Astrocyte (in vitro differentiated cells and primary cell): ENCODE measurements around the gene ANO8. TPM values are rescaled to one million over a fixed set of nuclear protein-coding genes. Genes with fewer than 3 reads are reported as not detected.

Experiments used
- DNase-seq: peaks from one replicate; pipeline ENCODE4 v3.0.0-alpha.2; 2010; ENCODE audit warnings: low read depth
- FAIRE-seq: peaks from 2 replicates; lab custom pipeline; 2011; peaks lifted over from hg19 to GRCh38; lab: Jason Lieb, UNC
- H2AFZ ChIP-seq: 2 replicates; pipeline ENCODE4 v1.6.0; 2012; ENCODE audit warnings: low read depth, low read length, inconsistent platforms
- H3K27ac ChIP-seq: 2 replicates; pipeline ENCODE4 v1.5.1; 2011; ENCODE audit warnings: low read depth, low read length, inconsistent platforms
- H3K27me3 ChIP-seq: 2 replicates; pipeline ENCODE4 v1.6.0; 2011; ENCODE audit warnings: low read length, inconsistent platforms; ENCODE audit not compliant: insufficient read depth
- H3K36me3 ChIP-seq: 2 replicates; pipeline ENCODE4 v1.5.1; 2011; ENCODE audit warnings: low read length, inconsistent platforms; ENCODE audit not compliant: insufficient read depth
- H3K4me1 ChIP-seq: 2 replicates; pipeline ENCODE4 v1.5.1; 2011; ENCODE audit warnings: low read length, inconsistent platforms; ENCODE audit not compliant: insufficient read depth
- H3K4me2 ChIP-seq: 2 replicates; pipeline ENCODE4 v1.6.0; 2012; ENCODE audit warnings: low read length, inconsistent platforms
- H3K4me3 ChIP-seq: 2 replicates; pipeline ENCODE4 v1.5.1; 2011; ENCODE audit warnings: low read depth, mild to moderate bottlenecking, low read length, inconsistent platforms; ENCODE audit not compliant: insufficient read depth
- H3K79me2 ChIP-seq: 2 replicates; pipeline ENCODE4 v1.6.0; 2012; ENCODE audit warnings: mild to moderate bottlenecking, low read length, inconsistent platforms; ENCODE audit not compliant: insufficient read depth
- H3K9ac ChIP-seq: 2 replicates; pipeline ENCODE4 v1.6.0; 2012; ENCODE audit warnings: mild to moderate bottlenecking, low read length, inconsistent platforms
- H3K9me3 ChIP-seq: 2 replicates; pipeline ENCODE4 v1.5.1; 2012; ENCODE audit warnings: low read depth, mild to moderate bottlenecking, low read length, inconsistent platforms; ENCODE audit not compliant: insufficient read depth
- H4K20me1 ChIP-seq: 2 replicates; pipeline ENCODE4 v1.6.0; 2012; ENCODE audit warnings: low read length, inconsistent platforms; ENCODE audit not compliant: insufficient read depth
- H3K27ac Mint-ChIP-seq: one replicate; pipeline ENCODE4 v1.8.0; 2021; ENCODE audit warnings: mild to moderate bottlenecking, mixed read lengths; ENCODE audit not compliant: unreplicated experiment
- H3K27me3 Mint-ChIP-seq: one replicate; pipeline ENCODE4 v1.8.0; 2021; ENCODE audit warnings: low read depth, mixed read lengths; ENCODE audit not compliant: unreplicated experiment
- H3K36me3 Mint-ChIP-seq: one replicate; pipeline ENCODE4 v1.8.0; 2021; ENCODE audit warnings: low read depth, mixed read lengths; ENCODE audit not compliant: unreplicated experiment
- H3K4me1 Mint-ChIP-seq: one replicate; pipeline ENCODE4 v1.8.0; 2021; ENCODE audit warnings: low read depth, mixed read lengths; ENCODE audit not compliant: unreplicated experiment
- H3K4me3 Mint-ChIP-seq: one replicate; pipeline ENCODE4 v1.8.0; 2021; ENCODE audit warnings: mild to moderate bottlenecking, moderate library complexity, mixed read lengths; ENCODE audit not compliant: unreplicated experiment
- H3K9me3 Mint-ChIP-seq: one replicate; pipeline ENCODE4 v1.8.0; 2021; ENCODE audit warnings: mild to moderate bottlenecking, mixed read lengths; ENCODE audit not compliant: unreplicated experiment
- EZH2 ChIP-seq: IDR thresholded peaks from 2 replicates; pipeline ENCODE4 v1.6.1; 2012; ENCODE audit warnings: mild to moderate bottlenecking, low read length, inconsistent platforms; ENCODE audit not compliant: insufficient read depth
- total RNA-seq: library from RNA; stranded (reverse); gene quantifications from 2 replicates; pipeline ENCODE4 v1.2.1, GENCODE V29; 2021
- TF ChIP-seq, protein P1 (sequence below): IDR thresholded peaks from 2 replicates; pipeline ENCODE4 v1.5.1; 2011; ENCODE audit warnings: low read depth, mild to moderate bottlenecking, inconsistent platforms, low read length, moderate library complexity; ENCODE audit not compliant: insufficient read depth

ANO8 gene
- total RNA-seq, 1 donor from 2014 or later, result 8.1 TPM

GRCh38 chr19:17340871-17341357 lies 6.3 kb upstream of the ANO8 start:
- Histone ChIP-seq H3K36me3 (no peaks in the 10 kb centered on the region), H4K20me1 (no peaks in the 10 kb centered on the region), H3K79me2 (peaks cover 13% of the 10 kb centered on the region), H3K4me2 (no peak overlapping the region), H3K9me3 (no peaks in the 10 kb centered on the region), H3K4me1 (peaks cover 11% of the 10 kb centered on the region), H3K27me3 (no peaks in the 10 kb centered on the region), H3K9ac (no peak overlapping the region), H3K4me3 (no peak overlapping the region), H3K27ac (no peak overlapping the region), H2AFZ (no peak overlapping the region)
- H3K27ac Mint-ChIP-seq, result no peak overlapping the region
- no peaks in the 10 kb centered on the region for H3K4me1 Mint-ChIP-seq
- H3K4me3 Mint-ChIP-seq, result no peak overlapping the region
- no peaks in the 10 kb centered on the region for H3K27me3 Mint-ChIP-seq
- no peak for TF ChIP-seq EZH2
- TF ChIP-seq, protein P1, sequence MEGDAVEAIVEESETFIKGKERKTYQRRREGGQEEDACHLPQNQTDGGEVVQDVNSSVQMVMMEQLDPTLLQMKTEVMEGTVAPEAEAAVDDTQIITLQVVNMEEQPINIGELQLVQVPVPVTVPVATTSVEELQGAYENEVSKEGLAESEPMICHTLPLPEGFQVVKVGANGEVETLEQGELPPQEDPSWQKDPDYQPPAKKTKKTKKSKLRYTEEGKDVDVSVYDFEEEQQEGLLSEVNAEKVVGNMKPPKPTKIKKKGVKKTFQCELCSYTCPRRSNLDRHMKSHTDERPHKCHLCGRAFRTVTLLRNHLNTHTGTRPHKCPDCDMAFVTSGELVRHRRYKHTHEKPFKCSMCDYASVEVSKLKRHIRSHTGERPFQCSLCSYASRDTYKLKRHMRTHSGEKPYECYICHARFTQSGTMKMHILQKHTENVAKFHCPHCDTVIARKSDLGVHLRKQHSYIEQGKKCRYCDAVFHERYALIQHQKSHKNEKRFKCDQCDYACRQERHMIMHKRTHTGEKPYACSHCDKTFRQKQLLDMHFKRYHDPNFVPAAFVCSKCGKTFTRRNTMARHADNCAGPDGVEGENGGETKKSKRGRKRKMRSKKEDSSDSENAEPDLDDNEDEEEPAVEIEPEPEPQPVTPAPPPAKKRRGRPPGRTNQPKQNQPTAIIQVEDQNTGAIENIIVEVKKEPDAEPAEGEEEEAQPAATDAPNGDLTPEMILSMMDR, result no peak
- DNase-seq, result no peak
- no peak for FAIRE-seq
- no peaks in the 10 kb centered on the region for H3K9me3 Mint-ChIP-seq
- no peaks in the 10 kb centered on the region for H3K36me3 Mint-ChIP-seq

DNA sequence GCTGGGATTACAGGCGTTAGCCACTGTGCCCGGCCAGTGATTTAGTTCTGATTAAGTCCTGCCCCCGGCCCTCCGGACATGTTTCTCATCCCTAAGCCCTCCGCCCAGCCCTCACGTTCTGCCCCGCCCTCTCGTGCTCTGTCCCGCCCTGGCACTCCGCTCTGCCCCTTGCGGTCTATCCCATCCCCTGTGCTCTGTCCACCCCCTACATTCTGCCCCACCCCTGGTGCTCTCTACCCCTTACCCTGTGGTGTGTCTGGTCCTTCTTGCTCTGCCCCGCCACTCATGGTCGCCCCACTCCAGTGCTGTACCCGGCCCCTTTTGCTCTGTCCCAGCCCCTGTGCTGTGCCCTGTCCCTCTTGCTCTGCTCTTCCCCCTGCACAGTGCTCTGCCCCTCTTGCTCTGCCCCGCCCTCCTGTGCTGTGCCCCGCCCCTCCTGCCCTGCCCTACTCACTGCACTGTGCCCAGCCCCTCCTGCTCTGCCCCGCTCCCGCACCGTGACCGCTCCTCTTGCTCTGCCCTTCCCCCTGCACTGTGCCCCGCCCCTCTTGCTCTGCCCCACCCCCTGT lies 5.7 kb upstream of the ANO8 start:
- no peak for FAIRE-seq
- no peak overlapping the region for H3K4me3 Mint-ChIP-seq

More for the DNA sequence above, 5.7 kb upstream of the ANO8 start:
- no peak overlapping the region for H3K4me2 ChIP-seq
- no peak for DNase-seq
- no peak overlapping the region for H3K9ac ChIP-seq
- no peaks in the 10 kb centered on the region for H3K36me3 ChIP-seq
- Mint-ChIP-seq H3K4me1 (no peaks in the 10 kb centered on the region), H3K27me3 (no peaks in the 10 kb centered on the region), H3K9me3 (no peaks in the 10 kb centered on the region), H3K36me3 (no peaks in the 10 kb centered on the region), H3K27ac (no peak overlapping the region)
- H3K9me3 ChIP-seq, result no peaks in the 10 kb centered on the region
- H2AFZ ChIP-seq, result no peak overlapping the region
- peaks cover 11% of the 10 kb centered on the region for H3K4me1 ChIP-seq
- H3K4me3 ChIP-seq, result no peak overlapping the region
- no peak for TF ChIP-seq EZH2
- TF ChIP-seq, protein P1, result no peak
- H3K27me3 ChIP-seq, result no peaks in the 10 kb centered on the region
- H4K20me1 ChIP-seq, result no peaks in the 10 kb centered on the region
- no peak overlapping the region for H3K27ac ChIP-seq
- H3K79me2 ChIP-seq, result peaks cover 13% of the 10 kb centered on the region
